Activated CD8-positive, alpha-beta memory T cell treated with anti-CD3 and anti-CD28 coated beads for 36 hours (primary cell): ENCODE data around the gene ADCY3. TPM values are rescaled to one million over a fixed set of nuclear protein-coding genes. Genes with fewer than 3 reads are reported as not detected.

Experiments used
- CTCF ChIA-PET: fragments of 350-600 bp; sonication (Branson Sonifier 250); formaldehyde crosslinking; loops from one replicate; lab custom pipeline; 2021; ENCODE audit warnings: antibody characterized with exemption; lab: Charles Lee
- POLR2A ChIA-PET: fragments of 350-600 bp; sonication (Branson Sonifier 250); formaldehyde crosslinking; loops from one replicate; lab custom pipeline; 2021; ENCODE audit warnings: antibody characterized with exemption; lab: Charles Lee
- total RNA-seq, 2 experiments: library from RNA; stranded (reverse); gene quantifications; one replicate each; pipeline ENCODE4 v1.2.3, GENCODE V29; 2021

The ADCY3 gene
- 10 to 100 TPM; 87.0 to 88.5 TPM for total RNA-seq

DNA sequence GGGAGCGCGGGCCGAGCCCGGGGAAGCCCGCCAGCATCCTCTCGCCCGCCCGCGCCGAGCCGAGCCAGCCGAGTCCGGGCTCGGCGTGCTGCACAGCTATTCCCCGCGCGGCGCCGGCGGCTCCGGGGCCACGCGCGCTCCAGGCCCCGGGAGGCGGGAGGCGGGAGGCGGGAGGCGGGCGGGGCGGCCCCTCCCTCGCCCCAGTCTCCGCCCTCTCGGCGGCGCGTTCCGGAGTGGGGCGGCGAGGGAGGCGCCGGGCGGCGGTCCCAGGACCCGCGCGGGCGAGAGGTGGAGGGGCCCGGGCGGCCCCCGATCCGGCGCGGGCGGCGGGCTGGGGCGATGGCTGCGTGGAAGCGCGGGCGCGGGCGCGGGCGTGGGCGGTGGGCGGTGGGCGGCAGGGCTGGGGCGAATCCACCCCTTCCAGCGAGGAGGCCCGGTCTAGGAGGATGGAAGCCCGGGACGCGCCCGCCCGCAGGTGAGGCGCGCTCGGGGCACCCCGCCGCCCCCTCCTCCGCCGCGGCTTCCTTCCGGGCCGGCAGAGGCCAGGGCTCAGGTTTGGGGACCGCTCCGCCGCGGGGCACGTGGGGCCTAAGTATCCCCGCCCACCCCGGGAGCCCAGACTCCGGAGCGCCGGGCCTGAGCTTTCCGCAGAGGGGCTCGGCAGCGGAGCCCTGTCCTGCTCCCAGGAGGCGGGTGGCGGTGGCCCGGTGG lies at the start of gene ADCY3:
TSS of gene ADCY3 (minus strand) at position 140 of the 711 bp plus-strand sequence. CDS start 1,250 bp downstream, outside the sequence.
- ChIA-PET POLR2A (no interaction called here), CTCF (interaction anchor here (1.2 kb wide), 1 partner anchor 209 kb away, joined by 3 read pairs; no protein-coding TSS in a partner anchor)

DNA sequence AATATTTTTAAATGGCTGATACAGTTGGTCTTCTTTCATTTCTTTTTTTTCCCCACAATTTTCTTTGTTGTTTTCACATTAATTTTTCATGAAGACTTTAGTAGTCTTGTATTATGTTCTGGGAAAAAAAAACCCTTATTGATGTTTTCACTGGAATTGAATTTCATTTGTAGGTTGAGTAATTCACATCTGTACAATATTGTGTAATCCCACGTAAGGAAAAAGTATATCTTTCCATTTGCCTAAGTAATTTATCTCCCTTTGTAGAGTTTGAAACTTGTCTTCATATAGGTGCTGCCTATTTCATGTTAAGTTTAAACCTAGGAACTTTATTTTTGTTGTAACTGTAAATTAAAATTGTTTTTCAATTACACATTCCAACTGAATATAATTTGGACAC lies 49.7 kb upstream of the ADCY3 start:
- CTCF ChIA-PET, result interaction anchor here (1.2 to 1.4 kb wide), 2 partner anchors 13 to 132 kb away, joined by 3 read pairs; no protein-coding TSS in a partner anchor
- POLR2A ChIA-PET, result interaction anchor here (0.7 kb wide), 1 partner anchor 192 kb away, joined by 5 read pairs; no protein-coding TSS in a partner anchor

DNA sequence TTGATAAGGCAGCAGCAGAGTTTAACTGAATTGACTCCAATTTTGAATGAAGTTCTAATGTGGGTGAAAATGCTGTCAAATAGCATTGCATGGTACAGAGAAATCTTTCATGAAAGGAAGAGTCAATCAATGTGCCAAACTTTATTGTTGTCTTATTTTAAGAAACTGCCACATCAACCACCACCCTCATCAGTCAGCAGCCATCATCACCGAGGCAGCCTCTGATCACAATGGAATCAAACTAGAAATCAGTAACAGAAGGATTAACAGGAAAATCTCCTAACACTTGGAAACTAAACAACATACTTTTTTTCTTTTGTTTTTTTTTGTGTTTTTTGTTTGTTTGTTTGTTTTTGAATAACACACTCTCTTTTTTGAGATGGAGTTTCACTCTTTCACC lies 41.9 kb upstream of the ADCY3 start:
- CTCF ChIA-PET, result no interaction called here
- POLR2A ChIA-PET, result no interaction called here

DNA sequence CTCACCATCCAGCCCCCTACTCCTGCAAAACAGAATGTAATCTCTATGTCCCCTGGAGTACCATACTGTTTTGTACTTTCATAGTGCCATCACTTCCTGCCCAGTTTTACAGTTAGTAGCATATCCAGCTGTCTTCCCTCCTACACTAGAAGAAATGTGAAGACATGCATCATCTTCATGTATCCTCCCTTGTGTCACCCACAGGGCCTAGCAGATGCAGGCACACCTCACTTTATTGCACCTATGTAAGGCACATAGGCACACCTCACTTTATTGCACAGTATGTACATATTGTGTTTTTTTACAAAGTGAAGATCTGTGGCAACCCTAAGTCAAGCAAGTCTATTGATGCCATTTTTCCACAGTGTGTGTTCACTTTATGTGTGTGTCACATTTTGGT lies 39.7 kb upstream of the ADCY3 start:
- POLR2A ChIA-PET, result no interaction called here
- CTCF ChIA-PET, result interaction anchor here (0.6 kb wide), 1 partner anchor 169 kb away, joined by 3 read pairs; no protein-coding TSS in a partner anchor

DNA sequence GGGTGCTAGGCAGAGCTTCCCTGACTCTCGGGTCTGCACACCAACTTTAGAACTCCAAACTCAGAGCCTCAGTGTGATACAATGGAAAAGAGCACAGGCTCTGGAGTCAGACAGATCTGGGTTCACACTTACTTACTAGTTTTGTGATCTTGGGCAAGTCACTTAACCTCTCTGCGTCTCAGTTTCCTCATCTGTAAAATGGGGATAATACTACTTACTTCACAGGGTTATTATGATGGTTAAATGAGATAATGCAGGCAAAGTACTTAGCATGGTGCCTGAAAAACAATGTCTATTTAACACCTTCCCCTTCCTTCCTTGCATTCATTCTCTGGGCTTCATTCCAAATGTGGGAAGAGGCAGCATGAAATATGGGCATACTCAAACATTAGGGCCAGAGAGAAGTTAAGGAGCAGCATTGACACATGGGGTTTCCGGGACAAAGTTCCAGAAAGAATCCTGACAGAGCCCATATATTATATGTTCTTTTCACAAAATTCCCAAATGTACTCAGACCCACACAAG lies 38.4 kb upstream of the ADCY3 start:
- POLR2A ChIA-PET, result no interaction called here
- CTCF ChIA-PET, result no interaction called here

DNA sequence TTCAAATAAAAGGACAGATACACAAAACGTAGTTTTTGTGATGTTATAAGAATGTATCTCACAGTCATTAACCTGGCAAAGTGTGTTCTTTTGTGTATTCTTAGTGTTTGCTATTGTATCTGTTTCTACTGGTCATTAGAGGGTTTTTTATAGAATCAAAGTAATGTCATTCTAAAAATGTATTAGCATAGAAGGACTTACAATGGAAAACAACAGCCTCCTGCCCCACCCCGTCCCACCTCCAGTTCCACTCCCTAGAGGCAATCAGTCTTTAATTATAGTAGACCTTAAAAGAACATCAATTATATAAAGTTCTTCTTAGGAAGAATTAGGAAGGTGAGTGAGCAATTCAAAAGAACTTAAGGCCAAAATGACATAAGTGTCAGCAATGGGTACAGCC lies 37.9 kb upstream of the ADCY3 start:
- POLR2A ChIA-PET, result no interaction called here
- CTCF ChIA-PET, result no interaction called here

DNA sequence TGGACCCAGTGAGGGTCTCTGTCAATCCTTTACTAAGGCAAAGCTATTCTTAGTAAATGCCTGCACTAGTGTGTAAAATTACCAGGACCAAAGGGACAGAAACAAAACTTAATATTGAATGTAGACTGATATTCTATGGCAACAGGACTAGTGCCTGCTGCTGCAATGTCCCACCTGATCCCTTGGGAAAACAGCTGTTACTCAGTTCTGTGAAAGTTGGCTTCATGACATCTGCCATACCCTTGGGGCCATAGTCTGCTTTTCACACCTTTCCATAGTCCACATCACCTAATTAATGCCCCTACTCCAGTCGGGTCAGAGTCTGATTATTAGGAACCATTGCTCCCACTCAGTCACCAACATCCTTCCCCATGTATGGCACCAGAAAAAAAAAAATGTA lies 37.2 kb upstream of the ADCY3 start:
- ChIA-PET CTCF (interaction anchor here (1.3 kb wide), 1 partner anchor 13 kb away, joined by 3 read pairs; no protein-coding TSS in a partner anchor), POLR2A (no interaction called here)

DNA sequence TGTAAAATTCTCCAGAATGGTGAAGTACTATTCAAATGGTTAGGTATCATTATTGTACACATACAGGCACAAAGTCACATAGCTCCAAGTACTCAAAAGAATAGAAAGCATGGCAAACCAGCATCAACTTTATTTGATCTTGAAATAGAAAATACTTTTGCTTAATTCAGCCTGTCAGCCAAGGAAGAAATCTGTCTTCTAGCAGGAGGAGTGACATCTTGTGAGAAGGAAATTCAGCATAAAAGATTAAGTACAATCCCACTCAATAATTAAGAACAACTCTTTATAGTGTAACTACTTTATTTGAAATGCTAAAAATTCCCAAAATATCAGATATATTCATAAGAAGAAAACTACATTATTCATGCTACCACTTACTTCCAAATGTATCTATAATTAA lies 35.9 kb upstream of the ADCY3 start:
- ChIA-PET POLR2A (no interaction called here), CTCF (no interaction called here)

DNA sequence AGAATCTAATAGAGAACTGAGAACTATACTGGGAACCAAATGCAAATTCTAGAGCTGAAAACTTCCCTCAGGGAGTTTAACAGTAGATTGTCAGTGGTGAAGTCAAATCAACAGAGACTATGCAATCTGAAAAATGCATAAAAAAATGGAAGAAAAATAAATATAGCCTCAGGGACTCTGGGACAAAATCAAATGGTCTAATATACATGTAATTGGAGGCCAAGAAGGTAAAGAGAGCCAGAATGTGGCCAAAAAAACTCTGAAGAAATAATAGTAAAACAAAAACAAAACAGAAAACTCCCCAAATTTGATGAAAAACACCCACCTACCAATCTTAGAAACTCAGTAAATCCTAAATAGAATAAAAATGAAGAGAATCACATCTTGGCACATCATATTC lies 35.2 kb upstream of the ADCY3 start:
- CTCF ChIA-PET, result no interaction called here
- POLR2A ChIA-PET, result no interaction called here

DNA sequence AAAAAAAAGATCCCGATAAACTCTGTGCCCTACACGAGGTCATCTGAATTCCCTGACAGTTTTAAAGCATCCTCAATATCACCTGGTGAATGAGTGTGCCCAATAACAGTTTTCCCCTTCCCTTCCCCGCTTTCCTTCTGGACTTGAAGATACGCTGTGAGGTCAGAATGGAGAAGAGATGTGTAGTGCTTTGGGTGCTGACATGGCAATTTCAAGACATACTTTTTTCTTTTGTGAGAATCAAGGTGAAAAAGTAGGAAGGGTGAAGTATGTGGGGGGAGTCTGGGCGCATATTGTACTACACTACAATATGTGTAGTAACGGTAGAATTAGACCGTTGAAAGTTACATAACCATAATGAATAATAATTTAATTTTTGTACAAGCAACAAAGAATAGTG lies 30.1 kb upstream of the ADCY3 start:
- ChIA-PET CTCF (no interaction called here), POLR2A (no interaction called here)

DNA sequence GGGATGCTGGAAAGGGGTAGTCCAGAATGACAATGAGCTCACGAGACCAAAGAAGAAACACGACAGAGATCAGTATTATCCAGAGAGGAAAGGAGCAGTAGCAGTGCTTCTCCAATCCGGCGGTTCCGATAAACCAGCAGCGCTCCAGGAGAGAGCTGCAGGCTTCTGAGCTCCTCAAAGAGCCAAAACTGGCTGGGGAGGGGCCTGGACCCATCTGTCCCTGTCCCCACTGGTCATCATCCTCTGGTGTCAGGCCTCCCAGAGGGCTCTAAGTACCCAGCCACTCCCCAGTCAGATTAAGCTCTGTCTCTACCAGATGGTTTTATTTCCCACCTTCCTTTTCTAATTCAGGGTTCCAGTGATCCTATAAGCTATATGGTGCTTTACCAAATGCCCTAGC lies 28.5 kb upstream of the ADCY3 start:
- ChIA-PET POLR2A (no interaction called here), CTCF (interaction anchor here (0.6 kb wide), 1 partner anchor 532 kb away, joined by 4 read pairs; no protein-coding TSS in a partner anchor)

DNA sequence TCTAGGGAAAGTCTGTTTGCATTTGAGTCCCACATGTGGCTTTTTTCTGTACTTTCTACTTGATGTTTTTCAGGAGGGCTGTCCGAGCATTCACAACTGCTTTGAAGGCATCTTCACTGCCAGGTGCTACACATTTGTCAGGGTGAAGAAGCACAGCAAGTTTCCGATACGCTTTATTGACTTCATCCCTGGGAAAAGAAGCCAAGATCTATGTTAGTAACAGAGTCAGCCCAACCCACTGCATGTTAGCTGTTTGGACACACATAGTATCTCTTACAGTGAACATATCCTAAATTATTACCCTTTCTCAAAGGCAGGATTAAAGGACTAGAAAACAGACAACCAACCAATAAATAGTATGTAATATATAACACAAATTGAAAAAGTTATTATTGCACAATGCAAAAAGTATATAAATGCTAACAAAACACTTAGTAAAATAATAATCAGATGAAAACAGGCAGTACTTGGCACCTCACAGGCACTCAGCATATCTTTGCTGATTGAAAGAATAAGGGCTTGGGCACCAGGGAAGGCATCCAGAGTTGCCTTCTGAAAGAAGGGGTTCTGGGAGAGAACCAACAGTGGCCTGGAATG lies 27.6 kb upstream of the ADCY3 start:
- CTCF ChIA-PET, result no interaction called here
- POLR2A ChIA-PET, result no interaction called here

DNA sequence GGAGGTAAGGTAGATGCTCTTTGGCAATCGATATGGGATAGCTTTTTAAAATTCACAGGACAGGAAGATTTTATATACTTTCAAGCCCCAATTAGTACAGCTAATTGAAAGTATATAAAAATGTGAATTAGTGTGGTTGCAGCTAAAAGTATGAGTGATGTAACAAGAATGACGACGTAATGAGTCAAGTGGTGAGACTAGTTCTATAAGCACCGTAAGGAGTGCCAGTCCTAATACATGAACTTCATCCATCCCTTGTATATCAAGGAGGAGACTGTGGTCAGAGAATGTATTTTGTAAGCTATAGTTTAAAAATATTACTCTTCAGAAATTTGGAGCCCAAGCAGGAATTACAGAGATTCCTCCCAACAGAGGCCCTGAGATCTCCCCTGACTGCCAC lies 25.9 kb upstream of the ADCY3 start:
- POLR2A ChIA-PET, result no interaction called here
- CTCF ChIA-PET, result interaction anchor here (0.6 kb wide), 1 partner anchor 19 kb away, joined by 3 read pairs; no protein-coding TSS in a partner anchor

DNA sequence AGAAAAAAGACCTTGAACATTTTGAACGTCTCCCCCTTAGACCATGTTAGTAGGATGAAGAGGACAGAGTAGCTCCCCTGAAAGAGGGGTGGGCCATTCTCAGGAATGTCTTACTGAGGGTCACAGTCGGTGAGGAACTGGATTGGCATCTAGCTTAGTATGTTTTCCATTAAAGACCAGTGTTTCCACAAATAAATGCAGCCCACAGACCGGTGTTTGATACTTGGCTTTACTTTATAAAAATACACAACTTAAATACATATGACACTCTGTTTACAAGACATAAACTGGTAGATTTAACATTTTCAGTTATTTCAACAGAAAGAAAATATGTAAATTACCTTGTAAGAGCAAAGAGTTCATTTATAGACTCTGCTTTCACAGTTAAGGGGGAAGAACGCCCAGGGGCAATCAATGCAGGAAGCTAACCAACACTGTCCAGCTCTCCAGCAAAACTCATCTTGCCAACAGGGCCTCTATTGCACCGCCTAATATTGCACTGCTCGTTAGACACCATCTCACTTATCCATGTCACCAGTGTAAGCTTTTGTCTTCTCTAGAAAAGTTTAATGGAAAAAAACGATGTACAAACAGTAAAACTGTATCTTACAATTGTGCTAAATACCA lies 23.5 kb upstream of the ADCY3 start:
- ChIA-PET POLR2A (interaction anchor here (0.5 kb wide), 1 partner anchor 423 kb away, joined by 5 read pairs; no protein-coding TSS in a partner anchor), CTCF (no interaction called here)

DNA sequence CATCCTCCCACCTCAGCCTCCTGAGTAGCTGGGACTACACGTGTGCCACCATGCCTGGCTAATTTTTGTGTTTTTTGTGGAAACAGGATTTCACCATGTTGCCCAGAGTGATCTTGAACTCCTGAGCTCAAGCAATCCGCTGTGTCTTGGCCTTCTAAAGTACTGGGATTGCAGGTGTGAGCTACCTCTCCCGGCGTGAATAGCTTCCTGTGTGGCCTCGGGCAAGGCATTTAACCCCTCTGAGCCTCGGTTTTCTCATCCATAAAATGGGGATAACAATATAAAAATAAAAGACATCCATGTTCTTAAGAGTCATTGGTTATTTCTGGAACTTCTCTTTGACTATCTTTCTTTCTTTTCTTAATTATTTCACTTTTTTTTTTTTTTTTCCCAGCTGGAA lies 19.3 kb upstream of the ADCY3 start:
- POLR2A ChIA-PET, result interaction anchor here (0.7 kb wide), 1 partner anchor 840 kb away, joined by 4 read pairs; no protein-coding TSS in a partner anchor
- CTCF ChIA-PET, result no interaction called here

DNA sequence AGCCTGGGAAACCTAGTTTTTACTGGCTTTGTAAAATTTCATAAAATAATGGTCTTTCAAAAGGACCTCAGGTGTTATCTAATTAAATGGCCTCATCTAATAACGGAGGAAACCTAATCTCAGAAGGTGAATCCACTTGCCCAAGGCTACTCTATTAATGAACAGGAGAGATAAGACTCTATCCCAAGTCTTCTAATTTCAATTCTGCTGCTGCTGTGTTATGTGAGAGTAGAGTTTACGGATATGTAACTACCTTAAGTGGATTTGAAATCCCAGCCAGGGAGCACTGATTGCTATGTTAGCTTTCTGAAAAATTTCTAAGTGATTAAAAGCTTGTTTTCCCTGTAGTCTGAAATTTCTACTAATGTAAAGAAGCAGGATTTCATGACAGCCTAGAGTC lies 17.2 kb upstream of the ADCY3 start:
- CTCF ChIA-PET, result no interaction called here

DNA sequence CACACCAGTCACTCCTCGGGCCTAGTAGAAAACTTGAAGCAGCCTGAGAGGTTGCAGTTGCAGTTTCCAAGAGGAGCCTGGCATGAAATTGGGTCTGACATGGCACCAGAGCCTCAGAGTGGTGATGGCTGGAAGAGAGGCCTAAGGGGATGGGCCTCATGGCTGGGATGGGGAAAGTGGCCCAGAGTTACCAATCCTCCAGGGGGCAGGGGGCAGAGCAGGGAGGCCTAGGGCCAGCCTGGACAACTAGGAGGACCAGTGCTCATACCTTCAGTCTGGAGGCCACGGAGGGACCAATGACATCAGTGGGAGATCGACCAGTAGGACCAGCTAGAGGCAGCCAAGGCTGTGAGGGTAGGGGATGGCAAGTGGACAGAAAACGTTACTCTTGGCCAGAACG lies 15.1 kb upstream of the ADCY3 start:
- ChIA-PET CTCF (no interaction called here), POLR2A (no interaction called here)

More for the DNA sequence above, 17.2 kb upstream of the ADCY3 start:
- POLR2A ChIA-PET, result no interaction called here

DNA sequence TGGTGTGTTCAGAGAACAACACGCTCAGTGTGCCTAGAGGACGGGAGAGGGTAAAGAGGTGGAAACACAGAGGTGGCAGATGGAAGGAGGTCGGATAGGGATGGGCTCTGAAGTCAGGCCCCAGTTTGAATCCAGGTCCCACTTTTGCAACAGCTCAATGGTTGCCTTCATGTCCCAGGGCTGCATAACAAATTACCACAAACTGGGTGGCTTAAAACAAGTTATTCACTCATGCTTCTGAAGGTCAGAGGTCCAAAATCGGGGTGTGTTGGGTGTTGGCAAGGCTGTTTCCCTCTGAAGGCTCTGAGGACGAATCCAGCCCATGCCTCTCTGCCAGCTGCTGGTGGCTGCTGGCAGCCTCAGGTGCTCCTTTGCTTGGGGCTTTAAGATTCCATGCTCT lies 12.7 kb upstream of the ADCY3 start:
- CTCF ChIA-PET, result no interaction called here
- POLR2A ChIA-PET, result no interaction called here

DNA sequence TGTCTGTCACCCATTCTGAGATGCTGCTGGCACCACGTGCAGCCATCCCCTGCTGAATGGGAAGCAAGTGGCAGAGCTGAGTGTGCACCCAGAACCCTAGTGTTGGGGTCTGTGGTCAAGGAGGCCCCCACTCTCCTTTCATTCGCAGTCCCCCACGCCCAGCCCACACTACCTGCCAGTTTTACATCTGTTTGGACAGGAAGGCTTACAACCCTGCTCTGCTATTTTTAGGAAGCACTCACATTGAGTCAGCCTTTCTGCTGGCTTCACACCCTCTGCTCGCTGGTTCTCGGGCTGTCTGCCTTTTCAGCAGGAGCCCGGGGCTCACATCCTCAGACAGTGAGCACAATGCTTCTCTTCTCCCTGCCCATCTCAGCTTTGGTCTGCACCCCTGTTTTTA lies 10.7 kb upstream of the ADCY3 start:
- ChIA-PET CTCF (interaction anchor here (0.7 kb wide), 1 partner anchor 45 kb away, joined by 4 read pairs; no protein-coding TSS in a partner anchor), POLR2A (no interaction called here)

DNA sequence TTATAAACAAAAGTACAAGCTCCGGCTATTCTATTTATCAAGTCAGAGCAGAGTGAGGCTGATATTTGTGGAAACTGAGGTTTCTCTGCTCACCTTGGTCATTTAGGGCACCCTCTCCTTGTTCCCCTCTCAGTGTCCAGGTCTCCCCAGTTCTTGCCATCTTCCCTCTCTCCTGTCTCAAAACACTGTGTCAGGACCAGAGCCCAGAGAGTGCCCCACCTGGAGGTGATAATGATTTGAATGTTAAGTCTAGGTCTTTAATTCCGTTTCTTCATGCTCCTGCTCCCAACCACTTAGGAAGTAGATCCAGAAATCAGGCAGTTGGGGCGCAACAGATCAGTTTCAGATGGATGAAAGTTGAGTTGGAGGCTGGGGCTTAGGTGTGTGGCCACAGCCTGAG lies 9.2 kb upstream of the ADCY3 start:
- POLR2A ChIA-PET, result no interaction called here
- CTCF ChIA-PET, result no interaction called here
